ENCODE results near the gene CACNA1G. TPM values are rescaled to one million over a fixed set of nuclear protein-coding genes. Genes with fewer than 3 reads are reported as not detected.
A peak's percentile ranks its signal among the peaks of the same experiment; 100 is the strongest.

Gene CACNA1G
- total and polyA plus RNA-seq, 9 of the 15 experiments (the other 6 are each of a cell fraction or from before 2014, with no cell fraction given) = 0.01 TPM; not detected in 8

DNA sequence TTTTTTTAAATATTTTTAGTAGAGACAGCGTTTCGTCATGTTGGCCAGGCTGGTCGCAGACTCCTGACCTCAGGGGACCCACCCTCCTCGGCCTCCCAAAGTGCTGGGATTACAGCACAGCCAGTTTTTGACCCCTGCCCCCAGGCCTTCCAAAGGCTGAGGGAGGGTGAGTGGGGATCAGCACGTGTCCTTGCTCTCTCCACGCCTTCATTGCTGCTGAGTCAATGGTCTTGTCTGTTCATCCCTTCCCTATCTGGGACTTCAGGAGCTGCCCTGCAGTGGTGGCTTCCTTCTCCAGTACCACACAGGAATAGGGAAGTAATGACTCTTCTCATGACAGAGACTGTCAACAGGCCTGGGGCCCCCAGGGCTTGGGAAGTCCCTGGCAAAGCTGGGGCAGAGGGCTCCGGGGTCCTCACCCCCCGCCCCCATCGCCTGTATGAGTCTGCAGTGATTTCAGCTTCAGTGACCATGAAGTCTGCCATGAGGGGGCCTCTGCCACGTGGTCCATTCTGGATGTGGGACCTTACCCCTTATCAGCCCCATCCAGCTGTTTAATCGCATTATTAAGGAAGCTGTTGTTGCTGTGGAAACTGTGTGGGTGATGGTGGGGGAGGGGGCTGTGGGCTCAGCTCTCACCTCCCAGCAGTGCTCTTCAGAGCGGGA is 80.3 kb downstream of the CACNA1G start (continued):
- TF ChIP-seq JUN (IDR thresholded peaks at IDR 0.05; ENCODE audit: borderline replicate concordance, low read depth, low read length) (no peak), JUN (CRISPR knock-in tag; IDR thresholded peaks at IDR 0.05; ENCODE audit: borderline replicate concordance) (no peak), LEF1 (IDR thresholded peaks at IDR 0.05) (peak; percentile 44; the same call in 1 of the 2 replicates), TGIF2 (CRISPR knock-in tag; IDR thresholded peaks at IDR 0.05) (no peak), MTA1 (IDR thresholded peaks at IDR 0.05; ENCODE audit: borderline replicate concordance) (peak; percentile 32; the same call in 1 of the 2 replicates), YBX1 (IDR thresholded peaks at IDR 0.05) (no peak), LARP7 (IDR thresholded peaks at IDR 0.05) (no peak), ZNF324 (CRISPR knock-in tag; IDR thresholded peaks at IDR 0.05) (no peak), ZFP36 (IDR thresholded peaks at IDR 0.05; ENCODE audit: low read depth, low read length, partially characterized antibody) (no peak), ZNF121 (CRISPR knock-in tag; conservative IDR thresholded peaks at IDR 0.05) (no peak), RFX1 (IDR thresholded peaks at IDR 0.05) (peak; percentile 84), BRCA1 (IDR thresholded peaks at IDR 0.05) (no peak), BRCA1 (CRISPR knock-in tag; IDR thresholded peaks at IDR 0.05) (no peak), NFXL1 (CRISPR knock-in tag; IDR thresholded peaks at IDR 0.05) (no peak), ESRRB (CRISPR knock-in tag; IDR thresholded peaks at IDR 0.05; ENCODE audit: borderline replicate concordance) (no peak), ZNF511 (CRISPR knock-in tag; IDR thresholded peaks at IDR 0.05) (peak; percentile 67; the same call in 1 of the 2 replicates), SMC3 (conservative IDR thresholded peaks at IDR 0.05; ENCODE audit: insufficient read depth, low read depth, low read length) (no peak), TAF9B (IDR thresholded peaks at IDR 0.05; ENCODE audit: partially characterized antibody) (no peak), RFX7 (CRISPR knock-in tag; IDR thresholded peaks at IDR 0.05) (no peak), ZNF778 (CRISPR knock-in tag; IDR thresholded peaks at IDR 0.05) (no peak), ILK (tag; IDR thresholded peaks at IDR 0.05; ENCODE audit: borderline replicate concordance, low read depth) (no peak), ZSCAN32 (CRISPR knock-in tag; IDR thresholded peaks at IDR 0.05) (no peak), FOXJ3 (CRISPR knock-in tag; IDR thresholded peaks at IDR 0.05) (no peak)
- TF ChIP-seq, protein P1, sequence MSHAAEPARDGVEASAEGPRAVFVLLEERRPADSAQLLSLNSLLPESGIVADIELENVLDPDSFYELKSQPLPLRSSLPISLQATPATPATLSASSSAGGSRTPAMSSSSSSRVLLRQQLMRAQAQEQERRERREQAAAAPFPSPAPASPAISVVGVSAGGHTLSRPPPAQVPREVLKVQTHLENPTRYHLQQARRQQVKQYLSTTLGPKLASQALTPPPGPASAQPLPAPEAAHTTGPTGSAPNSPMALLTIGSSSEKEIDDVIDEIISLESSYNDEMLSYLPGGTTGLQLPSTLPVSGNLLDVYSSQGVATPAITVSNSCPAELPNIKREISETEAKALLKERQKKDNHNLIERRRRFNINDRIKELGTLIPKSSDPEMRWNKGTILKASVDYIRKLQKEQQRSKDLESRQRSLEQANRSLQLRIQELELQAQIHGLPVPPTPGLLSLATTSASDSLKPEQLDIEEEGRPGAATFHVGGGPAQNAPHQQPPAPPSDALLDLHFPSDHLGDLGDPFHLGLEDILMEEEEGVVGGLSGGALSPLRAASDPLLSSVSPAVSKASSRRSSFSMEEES (CRISPR knock-in tag; IDR thresholded peaks at IDR 0.05) = no peak
- TF ChIP-seq, protein P2, sequence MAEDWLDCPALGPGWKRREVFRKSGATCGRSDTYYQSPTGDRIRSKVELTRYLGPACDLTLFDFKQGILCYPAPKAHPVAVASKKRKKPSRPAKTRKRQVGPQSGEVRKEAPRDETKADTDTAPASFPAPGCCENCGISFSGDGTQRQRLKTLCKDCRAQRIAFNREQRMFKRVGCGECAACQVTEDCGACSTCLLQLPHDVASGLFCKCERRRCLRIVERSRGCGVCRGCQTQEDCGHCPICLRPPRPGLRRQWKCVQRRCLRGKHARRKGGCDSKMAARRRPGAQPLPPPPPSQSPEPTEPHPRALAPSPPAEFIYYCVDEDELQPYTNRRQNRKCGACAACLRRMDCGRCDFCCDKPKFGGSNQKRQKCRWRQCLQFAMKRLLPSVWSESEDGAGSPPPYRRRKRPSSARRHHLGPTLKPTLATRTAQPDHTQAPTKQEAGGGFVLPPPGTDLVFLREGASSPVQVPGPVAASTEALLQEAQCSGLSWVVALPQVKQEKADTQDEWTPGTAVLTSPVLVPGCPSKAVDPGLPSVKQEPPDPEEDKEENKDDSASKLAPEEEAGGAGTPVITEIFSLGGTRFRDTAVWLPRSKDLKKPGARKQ (CRISPR knock-in tag; IDR thresholded peaks at IDR 0.05) = no peak
- TF ChIP-seq, protein P3, sequence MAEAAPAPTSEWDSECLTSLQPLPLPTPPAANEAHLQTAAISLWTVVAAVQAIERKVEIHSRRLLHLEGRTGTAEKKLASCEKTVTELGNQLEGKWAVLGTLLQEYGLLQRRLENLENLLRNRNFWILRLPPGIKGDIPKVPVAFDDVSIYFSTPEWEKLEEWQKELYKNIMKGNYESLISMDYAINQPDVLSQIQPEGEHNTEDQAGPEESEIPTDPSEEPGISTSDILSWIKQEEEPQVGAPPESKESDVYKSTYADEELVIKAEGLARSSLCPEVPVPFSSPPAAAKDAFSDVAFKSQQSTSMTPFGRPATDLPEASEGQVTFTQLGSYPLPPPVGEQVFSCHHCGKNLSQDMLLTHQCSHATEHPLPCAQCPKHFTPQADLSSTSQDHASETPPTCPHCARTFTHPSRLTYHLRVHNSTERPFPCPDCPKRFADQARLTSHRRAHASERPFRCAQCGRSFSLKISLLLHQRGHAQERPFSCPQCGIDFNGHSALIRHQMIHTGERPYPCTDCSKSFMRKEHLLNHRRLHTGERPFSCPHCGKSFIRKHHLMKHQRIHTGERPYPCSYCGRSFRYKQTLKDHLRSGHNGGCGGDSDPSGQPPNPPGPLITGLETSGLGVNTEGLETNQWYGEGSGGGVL (CRISPR knock-in tag; IDR thresholded peaks at IDR 0.05) = no peak
